ENCODE data around the gene RHOD.

DNA sequence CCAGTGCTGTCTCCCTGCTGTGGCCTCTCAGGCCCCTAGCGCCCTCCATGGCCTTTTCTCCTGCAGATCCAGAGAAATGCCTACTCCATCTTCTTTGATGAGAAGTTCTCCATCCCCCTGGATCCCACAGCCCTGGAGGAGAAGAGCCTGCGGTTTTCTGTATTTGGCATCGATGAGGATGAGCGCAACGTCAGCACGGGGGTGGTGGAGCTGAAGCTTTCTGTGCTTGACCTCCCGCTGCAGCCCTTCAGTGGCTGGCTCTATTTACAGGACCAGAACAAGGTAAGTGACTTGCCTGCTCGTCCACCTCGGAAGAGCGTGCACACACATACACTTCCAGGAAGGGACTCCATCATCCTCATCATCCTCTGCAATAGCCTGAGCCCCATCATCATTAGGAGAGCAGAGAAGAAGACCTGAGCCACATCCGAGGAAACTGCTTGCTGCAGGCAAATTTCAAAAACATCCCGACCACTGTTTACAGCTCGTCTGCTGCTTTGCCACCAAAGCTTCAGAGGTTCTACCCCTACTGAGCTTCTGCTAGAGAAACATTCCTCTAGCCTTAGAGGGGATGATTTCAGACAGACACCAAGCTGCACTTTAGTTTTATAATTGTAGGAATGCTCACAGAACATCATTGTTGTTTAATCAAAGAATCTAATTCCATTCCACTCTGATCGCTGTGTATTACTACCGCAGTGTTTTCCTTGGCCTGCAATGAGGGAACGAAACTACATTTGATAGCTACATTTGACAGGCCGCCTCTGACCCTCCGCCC, 12.9 kb upstream of the RHOD start:
- TF ChIP-seq GLIS3 (CRISPR knock-in tag; IDR thresholded peaks at IDR 0.05) (no peak), ZNF8 (CRISPR knock-in tag; IDR thresholded peaks at IDR 0.05) (no peak), RARB (CRISPR knock-in tag; IDR thresholded peaks at IDR 0.05) (no peak), ARNTL (CRISPR knock-in tag; IDR thresholded peaks at IDR 0.05; ENCODE audit: borderline replicate concordance, low read depth) (no peak), OSR1 (CRISPR knock-in tag; IDR thresholded peaks at IDR 0.05) (no peak), BACH2 (CRISPR knock-in tag; IDR thresholded peaks at IDR 0.05; ENCODE audit: borderline replicate concordance) (no peak), CSDC2 (CRISPR knock-in tag; IDR thresholded peaks at IDR 0.05) (no peak)
- TF ChIP-seq, protein P1, sequence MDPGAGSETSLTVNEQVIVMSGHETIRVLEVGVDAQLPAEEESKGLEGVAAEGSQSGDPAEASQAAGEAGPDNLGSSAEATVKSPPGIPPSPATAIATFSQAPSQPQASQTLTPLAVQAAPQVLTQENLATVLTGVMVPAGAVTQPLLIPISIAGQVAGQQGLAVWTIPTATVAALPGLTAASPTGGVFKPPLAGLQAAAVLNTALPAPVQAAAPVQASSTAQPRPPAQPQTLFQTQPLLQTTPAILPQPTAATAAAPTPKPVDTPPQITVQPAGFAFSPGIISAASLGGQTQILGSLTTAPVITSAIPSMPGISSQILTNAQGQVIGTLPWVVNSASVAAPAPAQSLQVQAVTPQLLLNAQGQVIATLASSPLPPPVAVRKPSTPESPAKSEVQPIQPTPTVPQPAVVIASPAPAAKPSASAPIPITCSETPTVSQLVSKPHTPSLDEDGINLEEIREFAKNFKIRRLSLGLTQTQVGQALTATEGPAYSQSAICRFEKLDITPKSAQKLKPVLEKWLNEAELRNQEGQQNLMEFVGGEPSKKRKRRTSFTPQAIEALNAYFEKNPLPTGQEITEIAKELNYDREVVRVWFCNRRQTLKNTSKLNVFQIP (CRISPR knock-in tag; IDR thresholded peaks at IDR 0.05; ENCODE audit: borderline replicate concordance, low read depth): no peak
- TF ChIP-seq, protein P2, sequence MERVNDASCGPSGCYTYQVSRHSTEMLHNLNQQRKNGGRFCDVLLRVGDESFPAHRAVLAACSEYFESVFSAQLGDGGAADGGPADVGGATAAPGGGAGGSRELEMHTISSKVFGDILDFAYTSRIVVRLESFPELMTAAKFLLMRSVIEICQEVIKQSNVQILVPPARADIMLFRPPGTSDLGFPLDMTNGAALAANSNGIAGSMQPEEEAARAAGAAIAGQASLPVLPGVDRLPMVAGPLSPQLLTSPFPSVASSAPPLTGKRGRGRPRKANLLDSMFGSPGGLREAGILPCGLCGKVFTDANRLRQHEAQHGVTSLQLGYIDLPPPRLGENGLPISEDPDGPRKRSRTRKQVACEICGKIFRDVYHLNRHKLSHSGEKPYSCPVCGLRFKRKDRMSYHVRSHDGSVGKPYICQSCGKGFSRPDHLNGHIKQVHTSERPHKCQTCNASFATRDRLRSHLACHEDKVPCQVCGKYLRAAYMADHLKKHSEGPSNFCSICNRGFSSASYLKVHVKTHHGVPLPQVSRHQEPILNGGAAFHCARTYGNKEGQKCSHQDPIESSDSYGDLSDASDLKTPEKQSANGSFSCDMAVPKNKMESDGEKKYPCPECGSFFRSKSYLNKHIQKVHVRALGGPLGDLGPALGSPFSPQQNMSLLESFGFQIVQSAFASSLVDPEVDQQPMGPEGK (CRISPR knock-in tag; IDR thresholded peaks at IDR 0.05; ENCODE audit: borderline replicate concordance): no peak
- TF ChIP-seq, protein P3, sequence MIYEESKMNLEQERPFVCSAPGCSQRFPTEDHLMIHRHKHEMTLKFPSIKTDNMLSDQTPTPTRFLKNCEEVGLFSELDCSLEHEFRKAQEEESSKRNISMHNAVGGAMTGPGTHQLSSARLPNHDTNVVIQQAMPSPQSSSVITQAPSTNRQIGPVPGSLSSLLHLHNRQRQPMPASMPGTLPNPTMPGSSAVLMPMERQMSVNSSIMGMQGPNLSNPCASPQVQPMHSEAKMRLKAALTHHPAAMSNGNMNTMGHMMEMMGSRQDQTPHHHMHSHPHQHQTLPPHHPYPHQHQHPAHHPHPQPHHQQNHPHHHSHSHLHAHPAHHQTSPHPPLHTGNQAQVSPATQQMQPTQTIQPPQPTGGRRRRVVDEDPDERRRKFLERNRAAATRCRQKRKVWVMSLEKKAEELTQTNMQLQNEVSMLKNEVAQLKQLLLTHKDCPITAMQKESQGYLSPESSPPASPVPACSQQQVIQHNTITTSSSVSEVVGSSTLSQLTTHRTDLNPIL (CRISPR knock-in tag; IDR thresholded peaks at IDR 0.05; ENCODE audit: low read depth): no peak

Measured in SK-N-SH treated with all-trans-retinoic acid at 6 μM for 48 hours (cell line).